Suprapubic skin (tissue), 4 donors: Measurements from ENCODE around the gene NOS1AP. TPM values are rescaled to one million over a fixed set of nuclear protein-coding genes. Genes with fewer than 3 reads are reported as not detected.

Source experiments
- DNase-seq, 2 donors: peaks; one replicate each; pipeline ENCODE4 v3.0.0-alpha.2; 2019; ENCODE audit warnings: low spot score in 2 of 2
- H3K27ac ChIP-seq: fragments of 200-600 bp; sonication (generic); one replicate; pipeline ENCODE4 v1.5.1; 2019
- H3K27me3 ChIP-seq: fragments of 200-600 bp; sonication (generic); one replicate; pipeline ENCODE4 v1.5.1; 2019
- H3K36me3 ChIP-seq: fragments of 200-600 bp; sonication (generic); one replicate; pipeline ENCODE4 v1.5.1; 2019
- H3K4me1 ChIP-seq: fragments of 200-600 bp; sonication (generic); one replicate; pipeline ENCODE4 v1.5.1; 2019
- H3K4me3 ChIP-seq: fragments of 200-600 bp; sonication (generic); one replicate; pipeline ENCODE4 v1.5.1; 2019; ENCODE audit warnings: mild to moderate bottlenecking
- H3K9me3 ChIP-seq: fragments of 200-600 bp; sonication (generic); one replicate; pipeline ENCODE4 v1.5.1; 2019
- EP300 ChIP-seq: sonication (generic); formaldehyde crosslinking; IDR thresholded peaks from one replicate; pipeline ENCODE4 v1.6.1; 2017; ENCODE audit warnings: antibody characterized with exemption
- POLR2A ChIP-seq, 2 donors: fragments of 450-650 bp; IDR thresholded peaks; one replicate each; pipeline ENCODE4 v1.6.1; 2017; ENCODE audit warnings: antibody characterized with exemption in 2 of 2, mild to moderate bottlenecking in 2 of 2, moderate library complexity in 2 of 2
- POLR2AphosphoS5 ChIP-seq, 3 donors: sonication (generic); formaldehyde crosslinking; IDR thresholded peaks; one replicate each; pipeline ENCODE4 v1.6.1; 2017; ENCODE audit warnings: antibody characterized with exemption in 3 of 3
- WGBS: methylation state at CpG from one replicate; pipeline ENCODE4 v1.1.5; 2018; 5-methylcytosine and 5-hydroxymethylcytosine counted together
- total RNA-seq, 4 donors: library from RNA; depleted of rRNA; stranded (reverse); fragments of >200 nt; gene quantifications; one replicate each; pipeline ENCODE4 v1.1.0, GENCODE V29; 2016
- TF ChIP-seq, protein P1 (sequence below), 2 donors: fragments of 200-600 bp in 1 of 2; fragments of 450-650 bp in 1 of 2; sonication (generic) in 1 of 2; IDR thresholded peaks; one replicate each; pipeline ENCODE4 v1.5.1; 2016 to 2019; ENCODE audit warnings: antibody characterized with exemption in 2 of 2, mild to moderate bottlenecking in 1 of 2, moderate library complexity in 1 of 2

The NOS1AP gene
- total RNA-seq, 4 donors from 2014 or later = 1.9 to 9.5 (median 3.3) TPM

DNA sequence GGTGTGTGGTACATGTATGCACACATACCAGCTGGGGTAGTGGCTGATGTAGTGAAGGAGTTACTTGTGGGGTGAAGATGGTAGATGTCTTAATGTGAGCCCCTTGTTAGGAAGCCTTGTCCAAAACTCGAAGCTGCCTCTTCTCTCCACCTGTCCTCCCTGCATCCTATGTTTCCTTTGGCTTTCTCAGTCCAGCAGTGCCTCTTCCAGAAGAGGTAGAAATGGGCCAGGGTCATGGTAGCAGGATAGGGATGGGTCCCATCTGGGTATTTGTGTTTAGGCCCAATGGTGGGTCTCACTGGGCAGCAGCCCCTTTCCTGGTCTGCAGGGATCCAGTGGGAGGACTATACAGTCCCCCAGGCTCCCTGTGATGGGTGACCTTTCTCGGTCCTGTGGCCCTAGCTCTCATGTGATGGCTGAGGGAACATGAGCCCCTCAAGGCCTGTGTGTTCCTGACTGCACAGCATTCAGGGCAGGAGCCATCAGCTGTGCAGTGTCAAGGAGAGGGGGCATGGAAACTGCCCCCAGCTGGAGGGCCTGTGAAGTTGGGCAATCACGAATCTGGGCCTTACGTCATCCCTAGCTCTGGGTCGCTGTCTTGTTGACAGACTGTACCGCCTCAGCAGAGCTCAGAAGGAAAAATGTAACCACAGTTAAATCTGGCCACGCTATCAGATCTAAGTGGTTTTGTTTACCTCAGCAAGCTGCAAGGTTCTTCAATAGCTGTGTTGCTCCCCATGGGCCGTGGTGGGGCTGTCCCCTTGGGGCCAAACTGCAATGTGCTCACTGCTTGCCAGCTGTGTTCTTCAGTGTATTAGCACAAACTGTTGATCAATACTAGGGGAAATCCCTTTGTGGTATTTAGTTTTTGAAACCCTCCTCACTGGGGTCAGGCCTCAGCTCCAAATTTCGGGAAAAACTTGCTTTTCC, 82.7 kb downstream of the NOS1AP start:
- Histone ChIP-seq H3K36me3 (no peaks in the 10 kb centered on the region), H3K27ac (no peak overlapping the region), H3K4me1 (no peaks in the 10 kb centered on the region), H3K27me3 (no peaks in the 10 kb centered on the region), H3K4me3 (no peak overlapping the region), H3K9me3 (no peaks in the 10 kb centered on the region)
- TF ChIP-seq EP300 = no peak
- no peak for TF ChIP-seq POLR2AphosphoS5 (IDR thresholded peaks at IDR 0.05)
- TF ChIP-seq, protein P1, sequence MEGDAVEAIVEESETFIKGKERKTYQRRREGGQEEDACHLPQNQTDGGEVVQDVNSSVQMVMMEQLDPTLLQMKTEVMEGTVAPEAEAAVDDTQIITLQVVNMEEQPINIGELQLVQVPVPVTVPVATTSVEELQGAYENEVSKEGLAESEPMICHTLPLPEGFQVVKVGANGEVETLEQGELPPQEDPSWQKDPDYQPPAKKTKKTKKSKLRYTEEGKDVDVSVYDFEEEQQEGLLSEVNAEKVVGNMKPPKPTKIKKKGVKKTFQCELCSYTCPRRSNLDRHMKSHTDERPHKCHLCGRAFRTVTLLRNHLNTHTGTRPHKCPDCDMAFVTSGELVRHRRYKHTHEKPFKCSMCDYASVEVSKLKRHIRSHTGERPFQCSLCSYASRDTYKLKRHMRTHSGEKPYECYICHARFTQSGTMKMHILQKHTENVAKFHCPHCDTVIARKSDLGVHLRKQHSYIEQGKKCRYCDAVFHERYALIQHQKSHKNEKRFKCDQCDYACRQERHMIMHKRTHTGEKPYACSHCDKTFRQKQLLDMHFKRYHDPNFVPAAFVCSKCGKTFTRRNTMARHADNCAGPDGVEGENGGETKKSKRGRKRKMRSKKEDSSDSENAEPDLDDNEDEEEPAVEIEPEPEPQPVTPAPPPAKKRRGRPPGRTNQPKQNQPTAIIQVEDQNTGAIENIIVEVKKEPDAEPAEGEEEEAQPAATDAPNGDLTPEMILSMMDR (IDR thresholded peaks at IDR 0.05) = no peak
- TF ChIP-seq POLR2A (IDR thresholded peaks at IDR 0.05) = no peak
- DNase-seq = no peak
- WGBS = 73% methylated on average over 8 of the region's 9 CpGs

DNA sequence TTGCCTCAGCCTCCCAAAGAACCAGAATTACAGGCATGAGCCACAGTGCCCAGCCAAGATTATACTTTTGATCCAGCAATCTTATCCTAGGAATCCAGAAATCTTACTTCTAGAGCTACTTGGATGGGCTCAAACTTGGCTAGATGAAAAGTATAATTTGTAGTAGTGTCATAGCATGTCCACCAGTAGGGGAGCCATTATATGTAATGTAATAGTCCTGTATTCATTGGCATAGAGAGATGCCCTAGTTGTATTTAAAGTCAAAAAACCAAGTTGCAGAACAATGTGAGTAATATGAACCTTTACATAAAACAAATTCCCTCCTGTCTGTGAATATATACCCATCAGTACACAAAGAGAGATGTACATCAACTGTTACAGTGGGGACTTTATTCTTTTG, 83.9 kb downstream of the NOS1AP start:
- no peaks in the 10 kb centered on the region for H3K4me1 ChIP-seq
- no peak overlapping the region for H3K27ac ChIP-seq
- TF ChIP-seq, protein P1 (IDR thresholded peaks at IDR 0.05) = no peak
- TF ChIP-seq EP300 = no peak
- TF ChIP-seq POLR2A (IDR thresholded peaks at IDR 0.05) = no peak
- TF ChIP-seq POLR2AphosphoS5 (IDR thresholded peaks at IDR 0.05) = no peak
- H3K27me3 ChIP-seq = no peaks in the 10 kb centered on the region
- no peaks in the 10 kb centered on the region for H3K9me3 ChIP-seq
- no peak overlapping the region for H3K4me3 ChIP-seq
- H3K36me3 ChIP-seq = no peaks in the 10 kb centered on the region
- DNase-seq = no peak

DNA sequence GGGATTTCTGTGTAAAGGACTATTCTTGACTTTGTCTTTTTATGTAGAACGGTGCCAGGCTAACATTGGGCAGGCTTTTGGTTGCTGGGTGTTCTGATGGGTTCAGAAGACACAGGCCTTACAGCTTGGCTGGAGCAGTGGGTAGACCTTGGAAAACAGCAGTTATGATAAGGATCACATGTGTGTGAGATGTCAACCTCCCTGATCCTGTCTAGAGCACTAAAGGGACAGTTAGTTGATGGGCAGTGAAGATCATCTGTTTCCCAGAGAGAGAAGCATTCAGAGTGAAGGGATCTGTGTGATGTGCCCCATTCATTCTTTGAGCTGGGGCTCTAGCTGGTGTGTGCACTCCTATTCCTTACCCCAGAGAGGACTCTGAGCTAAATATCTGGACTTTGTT, 88.0 kb downstream of the NOS1AP start:
- TF ChIP-seq POLR2AphosphoS5 (IDR thresholded peaks at IDR 0.05) (no peak), EP300 (no peak), POLR2A (IDR thresholded peaks at IDR 0.05) (no peak)
- TF ChIP-seq, protein P1 (IDR thresholded peaks at IDR 0.05) = no peak
- H3K9me3 ChIP-seq = no peaks in the 10 kb centered on the region
- 78% methylated on average over 1 of the region's 1 CpG for WGBS
- no peak for DNase-seq
- no peak overlapping the region for H3K4me3 ChIP-seq
- H3K27ac ChIP-seq = no peak overlapping the region
- no peaks in the 10 kb centered on the region for H3K27me3 ChIP-seq
- H3K36me3 ChIP-seq = no peaks in the 10 kb centered on the region
- peaks cover 4% of the 10 kb centered on the region for H3K4me1 ChIP-seq

DNA sequence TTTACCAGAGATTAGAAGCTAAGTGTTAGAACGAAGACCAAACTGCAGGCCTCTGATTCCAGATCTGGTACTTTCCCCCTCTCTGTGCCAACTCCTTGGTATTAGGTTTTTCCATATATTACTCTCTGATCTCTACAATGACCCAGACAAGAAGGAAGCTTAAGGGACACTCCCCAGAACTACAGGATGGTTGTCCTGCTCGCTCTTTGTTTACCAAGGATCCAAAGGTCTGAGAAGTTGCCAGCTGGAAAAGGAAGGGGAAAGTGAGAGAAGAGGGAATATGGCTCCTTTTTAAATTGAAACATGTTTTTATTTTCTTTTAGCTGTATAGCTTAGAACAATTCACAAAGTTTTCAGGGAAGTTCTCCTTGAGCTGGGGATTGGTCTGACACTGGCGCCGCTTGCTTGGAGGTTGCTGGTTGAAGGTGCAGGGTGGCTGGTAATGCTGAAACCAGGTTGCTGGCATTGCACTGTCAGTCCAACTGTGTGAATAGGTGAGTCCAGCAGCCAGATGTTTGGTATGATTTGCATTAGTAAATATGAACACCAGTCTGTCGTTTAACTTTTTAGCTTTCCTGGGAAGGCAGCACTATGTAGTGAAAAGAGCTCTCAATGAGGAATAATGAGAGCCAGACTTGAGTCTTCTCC, 89.3 kb downstream of the NOS1AP start:
- Histone ChIP-seq H3K36me3 (no peaks in the 10 kb centered on the region), H3K9me3 (no peaks in the 10 kb centered on the region), H3K27me3 (no peaks in the 10 kb centered on the region), H3K27ac (no peak overlapping the region), H3K4me3 (no peak overlapping the region), H3K4me1 (peaks cover 4% of the 10 kb centered on the region)
- TF ChIP-seq EP300 (no peak), POLR2AphosphoS5 (IDR thresholded peaks at IDR 0.05) (no peak)
- TF ChIP-seq, protein P1 (IDR thresholded peaks at IDR 0.05) = no peak
- 74% methylated on average over 5 of the region's 5 CpGs for WGBS
- no peak for DNase-seq

DNA sequence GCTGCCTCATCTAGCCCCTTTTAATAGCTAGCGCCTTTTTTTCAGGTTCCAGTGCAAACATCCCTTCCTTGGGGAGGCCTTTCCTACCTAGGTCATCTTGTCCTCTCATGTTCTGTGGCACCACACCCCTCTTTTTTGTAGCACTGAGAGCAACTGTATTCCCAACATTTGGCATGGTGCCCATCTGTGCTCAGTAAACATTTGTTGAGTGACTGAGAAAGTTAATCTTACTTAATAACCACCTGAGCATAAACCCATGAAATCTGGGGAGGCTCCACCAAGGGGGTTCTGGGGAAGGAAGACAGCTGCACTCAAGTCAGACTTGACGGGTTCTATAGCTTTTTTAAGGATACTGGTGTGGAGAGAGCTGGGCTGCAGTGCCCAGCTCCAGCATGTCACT, 90.0 kb downstream of the NOS1AP start:
- Histone ChIP-seq H3K27ac (no peak overlapping the region), H3K4me1 (peaks cover 4% of the 10 kb centered on the region), H3K4me3 (no peak overlapping the region), H3K36me3 (no peaks in the 10 kb centered on the region), H3K9me3 (no peaks in the 10 kb centered on the region), H3K27me3 (no peaks in the 10 kb centered on the region)
- DNase-seq = no peak
- WGBS = 82% methylated on average over 2 of the region's 2 CpGs
- TF ChIP-seq POLR2A (IDR thresholded peaks at IDR 0.05) (no peak), POLR2AphosphoS5 (IDR thresholded peaks at IDR 0.05) (no peak), EP300 (no peak)
- TF ChIP-seq, protein P1 (IDR thresholded peaks at IDR 0.05) = no peak
